GM12892 (cell line): ENCODE results near the gene HDHD5.
A peak's percentile ranks its signal among the peaks of the same experiment; 100 is the strongest.

ENCODE experiments used
- DNase-seq: peaks from one replicate; pipeline ENCODE4 v3.0.0; 2011; ENCODE audit not compliant: insufficient read length
- FAIRE-seq: peaks from 2 replicates; lab custom pipeline; 2011; peaks lifted over from hg19 to GRCh38; lab: Jason Lieb, UNC
- POLR2A ChIP-seq: IDR thresholded peaks from 2 replicates; pipeline ENCODE4 v1.6.1; 2011; ENCODE audit warnings: low read depth, low read length, control low read depth
- POLR2AphosphoS5 ChIP-seq: IDR thresholded peaks from 2 replicates; pipeline ENCODE4 v1.6.1; 2011; ENCODE audit warnings: low read depth, low read length, control low read depth
- TAF1 ChIP-seq: IDR thresholded peaks from 2 replicates; pipeline ENCODE4 v1.6.1; 2011; ENCODE audit warnings: low read depth, mild to moderate bottlenecking, control low read depth, low read length, borderline replicate concordance

Gene HDHD5

DNA sequence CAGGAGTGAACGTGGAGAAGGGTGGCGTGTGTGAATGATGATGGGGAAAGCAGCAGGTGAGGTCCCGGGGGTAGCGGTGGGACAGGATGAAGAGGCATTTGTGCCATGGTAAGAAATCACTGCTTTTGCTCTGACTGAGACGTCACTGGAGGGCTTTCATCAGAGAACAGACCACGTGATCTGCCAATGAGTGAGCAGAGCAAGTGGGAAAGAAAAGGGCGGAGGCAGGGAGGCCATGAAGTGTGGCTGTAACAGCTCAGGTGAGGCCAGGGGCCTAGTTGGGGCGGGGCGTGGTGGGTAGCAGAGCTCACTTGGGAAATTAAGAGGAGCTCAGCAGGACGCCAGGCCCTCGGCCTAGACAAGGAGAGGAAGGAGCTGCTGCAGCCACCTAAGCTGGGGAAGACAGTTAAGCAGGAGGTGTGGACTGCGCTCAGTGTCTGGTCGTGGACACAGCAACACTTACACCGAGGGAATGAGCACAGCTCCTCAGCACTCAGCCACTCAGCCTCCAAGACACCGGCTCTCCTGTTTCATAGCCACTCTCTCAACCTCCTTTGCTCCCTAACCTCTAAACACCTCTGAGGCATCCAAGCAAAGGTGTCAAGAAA lies 23.8 kb downstream of the HDHD5 start:
- DNase-seq (no peak), FAIRE-seq (no peak)
- TF ChIP-seq POLR2A (no peak), POLR2AphosphoS5 (no peak), TAF1 (no peak)

DNA sequence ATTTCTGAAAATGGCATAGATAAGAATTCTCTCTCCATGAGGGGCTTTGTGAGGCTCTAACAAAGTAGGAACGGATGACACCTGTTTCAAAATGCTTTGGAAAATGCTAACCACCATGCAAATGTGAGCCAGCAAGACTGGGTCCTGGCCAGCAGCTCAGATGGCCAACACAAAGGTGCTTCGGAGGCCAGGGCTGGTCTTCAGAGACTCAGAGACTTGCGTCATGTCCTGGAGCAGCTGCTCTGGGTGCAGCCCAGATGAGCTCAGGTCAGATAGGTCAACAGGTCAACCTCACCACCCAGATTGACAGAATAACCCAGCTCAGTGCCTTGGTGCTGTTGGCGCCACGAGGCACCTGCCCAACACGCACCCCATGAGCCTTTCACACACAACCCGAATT lies 25.9 kb downstream of the HDHD5 start:
- no peak for TF ChIP-seq TAF1
- no peak for TF ChIP-seq POLR2AphosphoS5
- TF ChIP-seq POLR2A, result no peak
- DNase-seq (no peak), FAIRE-seq (no peak)

DNA sequence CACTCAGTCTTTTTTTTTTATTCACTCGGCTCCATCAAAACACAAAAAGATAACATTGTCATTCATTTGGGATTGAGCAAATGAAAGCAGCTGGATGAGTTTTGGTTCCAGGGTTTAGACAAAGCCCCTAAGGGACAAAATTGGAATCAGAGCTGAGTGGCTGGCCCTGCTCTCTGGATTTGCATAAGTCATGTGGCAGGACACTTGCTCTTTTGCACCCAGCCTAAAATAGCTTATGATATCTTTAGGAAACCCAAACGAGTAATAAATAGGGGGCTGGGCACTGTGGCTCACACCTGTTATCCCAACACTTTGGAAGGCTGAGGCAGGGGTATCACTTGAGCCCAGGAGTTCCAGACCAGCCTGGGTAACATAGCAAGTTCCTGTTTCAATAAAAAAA lies 27.0 kb downstream of the HDHD5 start:
- TF ChIP-seq TAF1, result no peak
- TF ChIP-seq POLR2AphosphoS5, result no peak
- no peak for TF ChIP-seq POLR2A
- DNase-seq (no peak), FAIRE-seq (no peak)

DNA sequence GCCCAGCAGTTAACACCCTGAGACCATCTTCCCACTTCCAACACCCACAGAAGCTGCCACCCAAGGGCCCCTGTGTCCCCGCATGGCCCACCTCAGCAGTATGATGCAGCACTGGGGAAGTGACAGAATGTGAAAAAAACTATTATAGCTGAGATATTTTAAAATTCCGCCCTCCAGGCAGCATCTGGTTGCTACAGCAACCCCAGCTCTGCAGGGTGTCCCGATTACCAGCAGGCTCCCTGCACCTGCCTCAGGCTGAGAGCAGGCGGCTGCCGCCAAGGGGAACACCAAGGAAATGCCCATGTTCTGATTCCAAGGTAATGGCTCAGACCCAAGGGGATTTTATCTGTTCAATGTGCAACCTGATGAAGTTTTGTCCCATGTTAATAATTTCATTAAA lies 27.4 kb downstream of the HDHD5 start:
- TF ChIP-seq TAF1 (no peak), POLR2AphosphoS5 (no peak), POLR2A (no peak)
- no peak for DNase-seq
- FAIRE-seq, result no peak

DNA sequence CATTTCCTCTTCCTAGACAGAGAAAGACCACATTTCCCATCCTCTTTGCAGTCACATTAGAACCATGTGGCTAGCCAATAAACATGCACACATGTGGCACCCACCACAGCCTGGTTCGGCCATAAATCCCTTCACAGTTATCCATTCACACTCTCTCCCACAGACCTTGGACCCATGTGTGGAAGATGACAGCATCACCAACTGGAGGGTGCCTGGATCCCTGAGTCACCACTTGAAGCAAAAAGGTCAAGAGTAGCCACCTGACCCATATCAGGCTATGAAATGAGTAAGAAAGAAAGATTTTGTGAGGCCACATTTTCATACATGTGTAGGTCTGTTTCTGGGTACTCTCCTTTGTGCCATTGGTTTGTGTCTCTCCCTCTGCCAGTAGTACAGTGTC lies 28.9 kb downstream of the HDHD5 start:
- no peak for DNase-seq
- TF ChIP-seq TAF1 (no peak), POLR2AphosphoS5 (no peak), POLR2A (no peak)
- no peak for FAIRE-seq

DNA sequence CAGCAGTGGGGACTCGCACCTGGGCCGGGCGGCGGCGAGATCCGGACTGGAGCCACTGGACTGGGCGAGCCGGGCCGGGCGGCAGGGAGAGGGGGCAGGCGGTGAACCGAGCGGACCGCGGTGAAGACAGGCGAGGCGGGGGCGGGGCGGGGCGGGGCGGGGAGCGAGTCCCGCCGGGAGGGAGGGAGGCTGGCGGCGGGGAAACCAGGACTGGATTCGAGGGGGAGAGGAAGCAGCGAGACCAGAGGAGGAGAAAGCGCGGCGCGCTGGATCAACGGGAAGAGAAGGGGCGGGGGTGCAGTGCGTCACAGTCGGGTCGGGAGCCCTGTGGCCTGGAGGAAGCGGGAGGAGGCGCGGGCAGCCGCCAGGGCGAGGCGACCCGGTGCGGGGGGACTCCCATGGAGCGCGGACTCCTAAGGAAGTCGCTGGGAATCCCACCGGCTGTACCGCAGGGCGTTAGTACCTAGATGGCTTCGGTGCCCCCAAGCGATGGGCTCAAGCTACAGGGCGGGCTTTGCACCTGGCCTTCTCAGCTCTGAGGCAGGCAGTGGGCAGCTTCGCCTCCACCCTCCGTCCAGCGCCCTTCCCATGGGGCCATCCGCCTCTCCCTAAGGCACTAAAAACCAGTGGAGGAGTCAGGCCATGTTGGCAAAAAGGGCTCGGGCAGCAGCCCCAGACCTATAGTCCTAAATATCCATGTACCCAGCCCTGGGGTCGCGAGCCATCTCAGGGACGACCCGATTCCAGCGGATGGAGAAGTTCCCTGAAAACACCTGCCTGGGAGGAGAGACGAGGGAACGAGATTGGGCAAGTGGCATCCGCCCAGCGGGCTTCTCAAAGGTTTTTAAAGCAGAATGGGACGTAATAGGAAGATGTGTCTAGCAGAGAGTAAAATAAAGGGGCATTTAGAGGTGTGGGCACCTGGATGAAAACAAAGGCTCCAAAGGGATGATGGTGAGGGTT lies 37.6 kb downstream of the HDHD5 start, which contains the start of gene TMEM121B:
TMEM121B (minus strand) TSS at position 128 of the 963 bp plus-strand sequence. CDS start 233 bp downstream, outside the sequence.
- TF ChIP-seq TAF1, result no peak
- no peak for TF ChIP-seq POLR2A
- no peak for TF ChIP-seq POLR2AphosphoS5
- no peak for DNase-seq
- no peak for FAIRE-seq

DNA sequence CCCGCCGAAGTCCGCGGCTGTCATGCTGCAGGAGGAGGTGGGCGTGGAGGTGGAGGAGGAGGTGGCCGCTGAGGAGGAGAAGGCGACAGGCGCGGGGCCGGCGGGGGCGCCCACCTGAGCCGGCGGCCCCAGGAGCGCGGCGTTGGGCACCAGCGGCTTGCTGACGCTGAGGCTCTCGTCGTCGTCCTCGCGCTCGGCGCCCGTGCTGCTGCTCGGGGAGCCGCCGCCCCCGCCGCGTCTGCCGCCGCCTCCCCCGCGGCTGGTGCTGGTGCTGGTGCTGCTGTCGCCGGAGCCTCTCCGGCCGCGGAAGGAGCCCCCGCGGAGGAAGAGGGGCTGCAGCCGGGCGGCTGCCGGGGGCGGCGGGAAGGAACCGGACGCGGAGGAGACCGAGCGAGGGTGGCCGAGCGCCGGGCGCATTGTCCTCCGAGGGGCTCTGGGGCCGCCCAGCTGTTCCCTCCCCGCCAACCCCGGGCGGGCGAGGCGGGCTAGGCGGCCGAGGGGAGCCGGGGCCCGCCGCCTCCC lies 38.3 kb downstream of the HDHD5 start:
- FAIRE-seq (no peak), DNase-seq (no peak)
- TF ChIP-seq POLR2A, result no peak
- no peak for TF ChIP-seq TAF1
- TF ChIP-seq POLR2AphosphoS5, result no peak

DNA sequence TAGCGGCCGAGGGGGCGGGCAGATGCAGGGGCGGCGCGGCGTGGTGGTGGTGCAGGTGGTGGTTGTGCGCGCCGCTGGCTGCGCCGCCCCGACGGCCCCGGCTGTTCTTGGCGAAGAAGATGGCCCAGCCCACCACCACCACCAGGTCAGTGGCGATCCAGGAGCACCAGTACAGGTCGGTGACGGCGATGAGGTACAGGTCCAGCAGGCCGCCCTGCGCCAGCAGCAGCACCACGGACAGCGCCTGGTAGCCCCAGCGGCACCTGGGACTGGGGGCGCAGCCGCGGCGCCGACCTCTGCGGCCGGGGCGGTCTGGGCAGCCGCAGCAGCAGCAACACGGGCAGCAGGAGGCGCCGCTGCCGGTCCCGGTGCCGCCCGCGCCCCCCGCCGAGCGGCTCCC lies 38.8 kb downstream of the HDHD5 start:
- FAIRE-seq, result no peak
- peak; percentile 50 for DNase-seq
- TF ChIP-seq POLR2AphosphoS5, result no peak
- no peak for TF ChIP-seq TAF1
- no peak for TF ChIP-seq POLR2A

DNA sequence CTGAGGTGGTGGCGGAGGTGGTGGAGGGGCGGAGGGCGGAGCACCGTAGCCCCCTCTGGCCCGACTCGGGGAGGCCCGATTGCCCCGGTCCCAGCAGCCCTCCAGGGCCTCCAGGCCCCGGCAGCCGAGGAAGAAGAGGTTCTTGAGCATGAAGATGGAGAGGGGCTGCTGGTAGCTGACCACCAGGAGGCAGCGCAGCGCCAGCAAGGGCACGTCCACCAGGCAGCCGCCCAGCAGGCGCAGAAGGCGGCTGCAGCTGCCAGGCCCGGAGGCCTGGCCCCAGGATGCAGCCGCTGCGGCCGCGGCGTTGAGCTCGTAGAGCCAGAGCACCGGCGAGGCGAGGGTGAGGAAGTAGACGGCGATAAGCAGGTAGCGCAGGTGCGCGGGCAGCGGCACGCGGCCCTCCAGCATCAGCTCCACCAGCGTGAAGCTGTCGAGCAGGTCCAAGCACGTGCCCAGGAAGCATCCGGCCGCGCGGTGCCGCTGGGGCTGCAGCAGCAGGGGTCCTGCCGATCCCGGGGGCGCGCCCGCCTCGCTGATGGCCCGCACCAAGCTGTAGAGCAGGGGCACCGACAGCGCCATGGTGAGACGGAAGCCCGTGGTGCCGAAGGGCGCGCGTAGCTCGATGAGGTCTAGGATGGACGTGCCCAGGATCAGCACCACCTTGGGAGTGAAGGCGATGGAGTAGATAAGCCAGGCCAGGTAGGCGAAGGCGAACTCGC lies 39.4 kb downstream of the HDHD5 start:
- no peak for FAIRE-seq
- no peak for TF ChIP-seq POLR2A
- DNase-seq, result no peak

DNA sequence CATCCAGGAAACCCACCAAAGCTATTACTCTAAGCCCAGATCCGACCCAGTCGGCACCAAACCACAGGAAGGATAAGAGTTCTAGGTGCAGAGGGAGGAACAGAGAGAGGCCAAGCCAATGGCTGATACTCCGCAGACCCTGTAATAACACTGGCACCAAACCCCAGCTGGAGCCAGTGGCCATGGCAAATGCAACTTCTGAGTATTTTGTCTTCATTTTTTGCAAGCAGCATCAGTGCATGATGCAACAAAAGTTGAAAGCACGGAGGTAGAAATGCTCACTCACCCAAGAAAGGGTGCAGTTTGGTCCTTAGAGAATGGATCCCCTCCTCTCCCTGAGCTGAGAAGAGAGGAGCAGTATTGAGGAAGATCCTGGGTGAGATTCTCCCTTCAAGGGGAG lies 40.7 kb downstream of the HDHD5 start:
- FAIRE-seq, result no peak

DNA sequence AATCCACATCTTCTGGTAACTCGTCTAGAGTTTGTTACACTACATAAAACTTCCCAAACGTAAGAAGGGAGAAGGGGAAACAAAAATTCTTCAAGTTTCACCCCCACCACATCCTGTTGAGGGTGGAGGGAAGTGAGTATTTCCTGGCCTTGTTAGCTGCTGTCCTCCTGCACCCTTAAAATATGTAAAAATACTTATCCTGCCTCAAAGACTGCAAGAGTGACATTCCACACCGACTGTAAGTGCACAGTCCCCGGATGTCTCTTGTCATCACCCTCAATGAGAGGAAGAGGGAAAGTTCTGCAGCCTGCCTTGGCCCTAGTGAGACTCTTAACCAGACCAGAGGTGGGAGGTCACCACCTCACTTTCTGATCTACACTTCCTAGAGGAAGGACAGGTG lies 41.2 kb downstream of the HDHD5 start:
- no peak for DNase-seq
- TF ChIP-seq POLR2AphosphoS5 (no peak), POLR2A (no peak), TAF1 (no peak)
- no peak for FAIRE-seq

More for the DNA sequence above, 40.7 kb downstream of the HDHD5 start:
- no peak for DNase-seq
- TF ChIP-seq POLR2AphosphoS5 (no peak), POLR2A (no peak), TAF1 (no peak)
